T-helper 2 cell treated with Interferon-gamma antibody and Interleukin-4, amounts not matched to agents 100 ng/mL and 5 ng/mL, for 36 hours (primary cell): ENCODE results near the gene CAT. TPM values are rescaled to one million over a fixed set of nuclear protein-coding genes. Genes with fewer than 3 reads are reported as not detected.

Experiments used
- intact Hi-C: fragments of 100-400 bp; cut with micrococcal nuclease; formaldehyde crosslinking; loops from one replicate; pipeline ENCODE4 v1.15.1; 2023
- total RNA-seq: library from RNA; stranded (reverse); gene quantifications from 2 replicates; pipeline ENCODE4 v1.2.3, GENCODE V29; 2022

Gene CAT
- total RNA-seq, result 39.8 and 41.7 TPM in 2 replicates

- intact Hi-C loops, result loop anchor here (1.0 to 10.0 kb wide), 5 partner anchors 81 to 664 kb away; partner anchors contain the start of genes ABTB2, CAPRIN1 and FBXO3
These were observed at the start of gene CAT for GRCh38 chr11:34438529-34439507. CAT (plus strand) TSS chr11:34438934; CDS start chr11:34439014, 80 bp downstream.

- intact Hi-C loops, result no loop called here
These were observed 43.9 kb upstream of the CAT start for GRCh38 chr11:34394771-34395300.

- intact Hi-C loops, result no loop called here
These were observed 42.7 kb upstream of the CAT start for GRCh38 chr11:34395916-34396550.

GRCh38 chr11:34397120-34397519 lies 41.6 kb upstream of the CAT start:
- intact Hi-C loops, result no loop called here

- intact Hi-C loops, result no loop called here
These were observed 40.9 kb upstream of the CAT start for GRCh38 chr11:34397811-34398210.

- intact Hi-C loops, result no loop called here
These were observed 35.3 kb upstream of the CAT start for GRCh38 chr11:34403431-34403830.

- intact Hi-C loops, result no loop called here
These were observed 34.5 kb upstream of the CAT start for GRCh38 chr11:34404280-34404679.

- intact Hi-C loops, result no loop called here
These were observed 33.5 kb upstream of the CAT start for GRCh38 chr11:34405079-34405858.

GRCh38 chr11:34406413-34406812 lies 32.3 kb upstream of the CAT start:
- intact Hi-C loops, result no loop called here

- intact Hi-C loops, result no loop called here
These were observed 31.5 kb upstream of the CAT start for GRCh38 chr11:34407121-34407813.

- intact Hi-C loops, result no loop called here
These were observed 30.1 kb upstream of the CAT start for GRCh38 chr11:34408580-34409172.

GRCh38 chr11:34411111-34411510 lies 27.6 kb upstream of the CAT start:
- intact Hi-C loops, result no loop called here

- intact Hi-C loops, result no loop called here
These were observed 26.9 kb upstream of the CAT start for GRCh38 chr11:34411791-34412190.

GRCh38 chr11:34413263-34413662 lies 25.5 kb upstream of the CAT start:
- intact Hi-C loops, result no loop called here

GRCh38 chr11:34415538-34415937 lies 23.2 kb upstream of the CAT start:
- intact Hi-C loops, result no loop called here

GRCh38 chr11:34416088-34416487 lies 22.6 kb upstream of the CAT start:
- intact Hi-C loops, result no loop called here

GRCh38 chr11:34416766-34417165 lies 22.0 kb upstream of the CAT start:
- intact Hi-C loops, result no loop called here

GRCh38 chr11:34417202-34417601 lies 21.5 kb upstream of the CAT start:
- intact Hi-C loops, result no loop called here

- intact Hi-C loops, result no loop called here
These were observed 19.6 kb upstream of the CAT start for GRCh38 chr11:34419158-34419557.

- intact Hi-C loops, result no loop called here
These were observed 15.4 kb upstream of the CAT start for GRCh38 chr11:34423300-34423699.
